ENCODE data around the gene GAPVD1.
"Not testable (repeated sequence)": the region's sequence is repeated elsewhere in the genome, so short reads cannot be mapped to it uniquely, and the experiment has no call there.

Gene GAPVD1

GRCh38 chr9:125376261-125377226 is 114.9 kb downstream of the GAPVD1 start:
- DNase-seq = no peak

GRCh38 chr9:125377584-125378250 is 116.1 kb downstream of the GAPVD1 start:
- DNase-seq = no peak

- DNase-seq = no peak
Observed at GRCh38 chr9:125378778-125379177, 117.2 kb downstream of the GAPVD1 start.

- DNase-seq = no peak
Observed at GRCh38 chr9:125379208-125379607, 117.6 kb downstream of the GAPVD1 start.

- peak; percentile 14 for DNase-seq
Observed at GRCh38 chr9:125380406-125380805, 118.8 kb downstream of the GAPVD1 start.

GRCh38 chr9:125387861-125388524 is 126.4 kb downstream of the GAPVD1 start:
- DNase-seq = no peak

GRCh38 chr9:125388978-125389377 is 127.4 kb downstream of the GAPVD1 start:
- DNase-seq = no peak

GRCh38 chr9:125391704-125392103 is 130.1 kb downstream of the GAPVD1 start:
- no peak for DNase-seq

- no peak for DNase-seq
Observed at GRCh38 chr9:125393426-125393825, 131.8 kb downstream of the GAPVD1 start.

- DNase-seq = no peak
Observed at GRCh38 chr9:125396799-125397198, 135.2 kb downstream of the GAPVD1 start.

GRCh38 chr9:125397736-125398135 is 136.1 kb downstream of the GAPVD1 start:
- DNase-seq = no peak

GRCh38 chr9:125398243-125398642 is 136.6 kb downstream of the GAPVD1 start:
- no peak for DNase-seq

- DNase-seq = no peak
Observed at GRCh38 chr9:125399165-125399564, 137.5 kb downstream of the GAPVD1 start.

- no peak for DNase-seq
Observed at GRCh38 chr9:125399666-125400065, 138.0 kb downstream of the GAPVD1 start.

GRCh38 chr9:125400232-125400631 is 138.6 kb downstream of the GAPVD1 start:
- not testable (repeated sequence) for DNase-seq

- no peak for DNase-seq
Observed at GRCh38 chr9:125400725-125401716, 139.4 kb downstream of the GAPVD1 start.

- no peak for DNase-seq
Observed at GRCh38 chr9:125404733-125405132, 143.1 kb downstream of the GAPVD1 start.

GRCh38 chr9:125405938-125406809 is 144.5 kb downstream of the GAPVD1 start:
- no peak for DNase-seq

- DNase-seq = no peak
Observed at GRCh38 chr9:125406810-125407087, 145.1 kb downstream of the GAPVD1 start.

GRCh38 chr9:125407432-125407973 is 145.9 kb downstream of the GAPVD1 start:
- DNase-seq = peak; percentile 12

All from eye (tissue), 1 donor.